ENCODE measurements around the gene MZT1. TPM values are rescaled to one million over a fixed set of nuclear protein-coding genes. Genes with fewer than 3 reads are reported as not detected.
A peak's percentile ranks its signal among the peaks of the same experiment; 100 is the strongest.

The MZT1 gene
- total and polyA plus RNA-seq, 10 of the 15 experiments (the other 5 are each of a cell fraction or from before 2014, with no cell fraction given), result 16.2 to 47.6 (median 25.4) TPM

DNA sequence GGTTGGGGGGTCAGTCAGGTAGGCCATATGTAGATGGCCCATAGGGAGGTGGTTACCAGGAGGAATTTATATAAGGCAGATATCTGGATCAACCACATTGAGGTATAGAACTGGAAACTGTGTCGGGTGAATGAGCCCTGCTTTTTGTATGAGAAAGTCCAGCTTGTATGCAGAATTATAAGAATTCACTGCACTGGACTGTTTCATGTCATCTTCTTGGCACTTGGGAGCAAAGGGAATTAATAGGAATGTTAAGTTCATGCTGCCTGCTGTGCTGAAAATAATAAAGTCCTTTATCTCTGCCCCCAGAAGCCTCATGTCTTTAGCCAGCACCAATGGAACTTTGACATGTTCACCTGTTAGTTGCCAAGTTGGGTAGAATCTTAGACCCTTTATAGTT lies 12.6 kb upstream of the MZT1 start:
- TF ChIP-seq IKZF1 (conservative IDR thresholded peaks at IDR 0.05) (no peak), IRF4 (IDR thresholded peaks at IDR 0.05; ENCODE audit: low read depth, low read length) (no peak), MXI1 (IDR thresholded peaks at IDR 0.05; ENCODE audit: low read depth, low read length) (no peak), NFYB (IDR thresholded peaks at IDR 0.05; ENCODE audit: insufficient read depth, low read depth, low read length) (no peak), HCFC1 (IDR thresholded peaks at IDR 0.05; ENCODE audit: low read length) (no peak), SUZ12 (IDR thresholded peaks at IDR 0.05; ENCODE audit: unreplicated experiment) (no peak)
- in situ Hi-C loops (cut with MboI) (no loop called here), intact Hi-C loops (cut with micrococcal nuclease; ENCODE audit: unreplicated experiment) (loop anchor here (5.0 kb wide), 1 partner anchor 37 kb away; no protein-coding TSS in a partner anchor)
- DNase-seq (ENCODE audit: low read depth, low spot score), result no peak
- ChIA-PET SMC1A (ENCODE audit: uncharacterized antibody, unreplicated experiment) (interaction anchor here (1.2 kb wide), 1 partner anchor 38 kb away, joined by 3 read pairs; no protein-coding TSS in a partner anchor), CTCF (no interaction called here), POLR2A (interaction anchor here (1.7 kb wide), 1 partner anchor 11 kb away, joined by 6 read pairs; no protein-coding TSS in a partner anchor), RAD21 (ENCODE audit: unreplicated experiment) (no interaction called here)
- 77% methylated on average over 1 of the region's 1 CpG for WGBS (ENCODE audit: insufficient coverage, insufficient replicate concordance, low lambda C conversion rate, missing lambda C conversion rate)
- Histone ChIP-seq H3K79me2 (ENCODE audit: control insufficient read depth, insufficient read depth, low read length) (peaks cover 8% of the 10 kb centered on the region), H4K20me1 (ENCODE audit: control insufficient read depth, insufficient read depth) (no peaks in the 10 kb centered on the region), H3K4me1 (ENCODE audit: control insufficient read depth, insufficient read depth, low read length) (no peaks in the 10 kb centered on the region), H3K27ac (ENCODE audit: control insufficient read depth, insufficient read depth) (no peak overlapping the region), H3K4me3 (no peak overlapping the region), H2AFZ (ENCODE audit: control insufficient read depth, low read depth, low read length) (no peak overlapping the region), H3K27me3 (replicated peaks in 1 of 2; ENCODE audit: control insufficient read depth in 2 of 2, insufficient read depth in 2 of 2, low read length in 1 of 2) (no peaks in the 10 kb centered on the region), H3K4me2 (ENCODE audit: control insufficient read depth, insufficient read depth) (no peak overlapping the region), H3K9me3 (replicated peaks; ENCODE audit: control insufficient read depth, insufficient read depth, low read length) (no peaks in the 10 kb centered on the region), H3K36me3 (ENCODE audit: control insufficient read depth in 2 of 2, insufficient read depth in 2 of 2, low read length in 1 of 2) (peaks cover 2 to 15% of the 10 kb centered on the region in 2 experiments; a peak in 3 of 4 replicates), H3K9ac (ENCODE audit: control insufficient read depth, insufficient read depth, low read length) (no peak overlapping the region)
- BruUV-seq (replicated peaks), result no TSS peak
- FAIRE-seq, result no peak
- ATAC-seq, result no peak

DNA sequence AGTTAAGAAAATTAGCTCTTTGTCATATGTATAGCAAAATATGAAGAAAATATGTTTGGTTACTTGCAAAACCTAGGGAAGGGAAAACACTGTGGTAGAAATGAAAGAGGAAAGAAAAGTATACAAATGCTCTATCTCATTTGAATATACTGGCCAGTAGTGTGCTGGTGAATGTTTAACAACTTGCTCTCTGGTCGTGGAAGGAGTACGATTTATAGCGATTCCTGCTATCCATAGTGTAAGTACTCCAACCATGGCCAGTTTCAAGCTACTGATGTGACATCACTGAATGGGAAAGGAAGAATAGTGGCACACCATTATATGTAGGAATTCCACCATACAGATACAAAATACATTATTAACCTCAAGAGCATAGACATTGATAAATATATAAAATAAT lies 9.6 kb upstream of the MZT1 start:
- no peak overlapping the region for H3K27ac ChIP-seq (ENCODE audit: control insufficient read depth, insufficient read depth)
- no peaks in the 10 kb centered on the region; the same call in 2 of the 3 replicates for H3K9me3 ChIP-seq (replicated peaks; ENCODE audit: control insufficient read depth, insufficient read depth, low read length)
- 100% methylated on average over 3 of the region's 3 CpGs for WGBS (ENCODE audit: insufficient coverage, insufficient replicate concordance, low lambda C conversion rate, missing lambda C conversion rate)
- SMC1A ChIA-PET (ENCODE audit: uncharacterized antibody, unreplicated experiment), result interaction anchor here (1.3 kb wide), 1 partner anchor 29 kb away, joined by 4 read pairs; no protein-coding TSS in a partner anchor
- H4K20me1 ChIP-seq (ENCODE audit: control insufficient read depth, insufficient read depth), result no peaks in the 10 kb centered on the region
- DNase-seq (ENCODE audit: low read depth, low spot score), result no peak
- no peak overlapping the region for H3K4me3 ChIP-seq
- RAD21 ChIA-PET (ENCODE audit: unreplicated experiment), result interaction anchor here (0.8 kb wide), 1 partner anchor 8 kb away, joined by 3 read pairs; no protein-coding TSS in a partner anchor
- no peaks in the 10 kb centered on the region for H3K4me1 ChIP-seq (ENCODE audit: control insufficient read depth, insufficient read depth, low read length)
- CTCF ChIA-PET, result no interaction called here
- POLR2A ChIA-PET, result interaction anchor here (0.6 kb wide), 2 partner anchors 15 to 50 kb away, joined by 3 read pairs; no protein-coding TSS in a partner anchor
- in situ Hi-C loops (cut with MboI) (no loop called here), intact Hi-C loops (cut with micrococcal nuclease; ENCODE audit: unreplicated experiment) (no loop called here)
- no TSS peak for BruUV-seq (replicated peaks)
- H2AFZ ChIP-seq (ENCODE audit: control insufficient read depth, low read depth, low read length), result no peak overlapping the region
- H3K4me2 ChIP-seq (ENCODE audit: control insufficient read depth, insufficient read depth), result no peak overlapping the region
- FAIRE-seq, result no peak
- no peaks in the 10 kb centered on the region for H3K27me3 ChIP-seq (replicated peaks in 1 of 2; ENCODE audit: control insufficient read depth in 2 of 2, insufficient read depth in 2 of 2, low read length in 1 of 2)
- TF ChIP-seq, protein P1, sequence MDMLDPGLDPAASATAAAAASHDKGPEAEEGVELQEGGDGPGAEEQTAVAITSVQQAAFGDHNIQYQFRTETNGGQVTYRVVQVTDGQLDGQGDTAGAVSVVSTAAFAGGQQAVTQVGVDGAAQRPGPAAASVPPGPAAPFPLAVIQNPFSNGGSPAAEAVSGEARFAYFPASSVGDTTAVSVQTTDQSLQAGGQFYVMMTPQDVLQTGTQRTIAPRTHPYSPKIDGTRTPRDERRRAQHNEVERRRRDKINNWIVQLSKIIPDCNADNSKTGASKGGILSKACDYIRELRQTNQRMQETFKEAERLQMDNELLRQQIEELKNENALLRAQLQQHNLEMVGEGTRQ (IDR thresholded peaks at IDR 0.05; ENCODE audit: borderline replicate concordance, low read depth, low read length), result no peak
- TF ChIP-seq, protein P2, sequence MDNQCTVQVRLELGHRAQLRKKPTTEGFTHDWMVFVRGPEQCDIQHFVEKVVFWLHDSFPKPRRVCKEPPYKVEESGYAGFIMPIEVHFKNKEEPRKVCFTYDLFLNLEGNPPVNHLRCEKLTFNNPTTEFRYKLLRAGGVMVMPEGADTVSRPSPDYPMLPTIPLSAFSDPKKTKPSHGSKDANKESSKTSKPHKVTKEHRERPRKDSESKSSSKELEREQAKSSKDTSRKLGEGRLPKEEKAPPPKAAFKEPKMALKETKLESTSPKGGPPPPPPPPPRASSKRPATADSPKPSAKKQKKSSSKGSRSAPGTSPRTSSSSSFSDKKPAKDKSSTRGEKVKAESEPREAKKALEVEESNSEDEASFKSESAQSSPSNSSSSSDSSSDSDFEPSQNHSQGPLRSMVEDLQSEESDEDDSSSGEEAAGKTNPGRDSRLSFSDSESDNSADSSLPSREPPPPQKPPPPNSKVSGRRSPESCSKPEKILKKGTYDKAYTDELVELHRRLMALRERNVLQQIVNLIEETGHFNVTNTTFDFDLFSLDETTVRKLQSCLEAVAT (IDR thresholded peaks at IDR 0.05), result peak; percentile 55; the same call in 1 of the 2 replicates
- ATAC-seq, result peak; percentile 12; the same call in 1 of the 3 replicates
- H3K9ac ChIP-seq (ENCODE audit: control insufficient read depth, insufficient read depth, low read length), result no peak overlapping the region
- H3K79me2 ChIP-seq (ENCODE audit: control insufficient read depth, insufficient read depth, low read length), result peaks cover 14% of the 10 kb centered on the region
- H3K36me3 ChIP-seq (ENCODE audit: control insufficient read depth in 2 of 2, insufficient read depth in 2 of 2, low read length in 1 of 2), result peaks cover 0 to 10% of the 10 kb centered on the region in 2 experiments; a peak in 2 of 4 replicates

Measured in GM12878 (cell line).